Bronchial epithelial cell (primary cell): ENCODE results near the gene AHSA1. TPM values are rescaled to one million over a fixed set of nuclear protein-coding genes. Genes with fewer than 3 reads are reported as not detected.
"Not testable (repeated sequence)": the region's sequence is repeated elsewhere in the genome, so short reads cannot be mapped to it uniquely, and the experiment has no call there.

Source experiments
- DNase-seq: peaks from one replicate; pipeline ENCODE4 v3.0.0-alpha.2; 2010; ENCODE audit warnings: low read depth
- FAIRE-seq: peaks from 2 replicates; lab custom pipeline; 2011; peaks lifted over from hg19 to GRCh38; lab: Jason Lieb, UNC
- H3K27me3 ChIP-seq: 2 replicates; pipeline ENCODE4 v1.5.1; 2011; ENCODE audit warnings: low read length; ENCODE audit not compliant: control insufficient read depth, insufficient read depth
- H3K36me3 ChIP-seq: 2 replicates; pipeline ENCODE4 v1.5.1; 2011; ENCODE audit warnings: low read length; ENCODE audit not compliant: control insufficient read depth, insufficient read depth
- H3K4me3 ChIP-seq: 2 replicates; pipeline ENCODE4 v1.5.1; 2011; ENCODE audit warnings: mild to moderate bottlenecking, low read depth, low read length, control low read depth
- CTCF ChIP-seq: IDR thresholded peaks from 2 replicates; pipeline ENCODE4 v1.5.1; 2011; ENCODE audit warnings: mild to moderate bottlenecking, moderate library complexity, low read length, control low read depth, inconsistent platforms; ENCODE audit not compliant: insufficient read depth, severe bottlenecking
- total RNA-seq: library from RNA; depleted of rRNA; stranded (reverse); fragments of >200 nt; gene quantifications from 2 replicates; pipeline ENCODE4 v1.2.1, GENCODE V29; 2014

The AHSA1 gene
- total RNA-seq = 137 and 179 TPM in 2 replicates

DNA sequence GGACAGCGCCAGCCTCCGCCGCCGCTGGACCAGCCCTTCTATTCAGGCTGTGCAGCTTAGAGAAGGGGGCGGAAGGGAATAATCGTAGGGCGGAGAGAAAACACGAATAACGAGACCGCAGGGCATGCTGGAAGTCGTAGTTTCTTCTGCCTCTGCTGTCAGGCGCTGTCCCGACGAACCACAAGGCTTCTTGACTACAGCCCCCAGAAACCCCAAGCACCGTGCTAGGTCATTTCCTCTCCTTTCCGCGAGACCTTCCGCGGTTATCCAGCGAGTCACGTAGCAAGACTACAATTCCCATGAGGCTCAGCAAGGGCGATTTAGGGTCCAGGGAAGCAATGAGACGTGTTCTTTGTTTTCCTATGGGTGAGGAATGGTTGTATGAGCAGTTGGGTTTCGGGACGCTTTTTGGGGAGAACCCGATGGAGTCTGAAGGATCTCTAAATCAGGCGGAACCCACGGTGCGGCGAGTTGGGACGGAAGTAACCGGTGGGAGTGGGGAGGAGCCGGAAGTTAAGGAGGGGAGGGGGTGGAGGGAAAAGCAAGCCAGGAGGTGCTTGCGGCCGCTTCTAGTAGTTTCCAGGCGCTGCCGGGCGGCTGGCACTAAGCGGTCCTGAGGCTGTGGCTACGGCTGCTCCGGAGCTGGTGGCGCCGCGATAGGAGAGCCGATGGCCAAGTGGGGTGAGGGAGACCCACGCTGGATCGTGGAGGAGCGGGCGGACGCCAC is at the start of gene AHSA1, which contains the start of gene VIPAS39:
AHSA1 (plus strand) TSS at position 572 of the 727 bp plus-strand sequence; CDS start at position 669, 97 bp downstream.
VIPAS39 (minus strand) TSS at position 80 of the 727 bp plus-strand sequence. CDS start 3,499 bp downstream, outside the sequence.
- no peaks in the 10 kb centered on the region for H3K27me3 ChIP-seq
- H3K4me3 ChIP-seq = peak within 1 kb of the TSS; percentile 94
- DNase-seq = peak; percentile 99
- H3K36me3 ChIP-seq = peaks cover 20% of the 10 kb centered on the region
- peak; percentile 62 for FAIRE-seq
- no peak for TF ChIP-seq CTCF

DNA sequence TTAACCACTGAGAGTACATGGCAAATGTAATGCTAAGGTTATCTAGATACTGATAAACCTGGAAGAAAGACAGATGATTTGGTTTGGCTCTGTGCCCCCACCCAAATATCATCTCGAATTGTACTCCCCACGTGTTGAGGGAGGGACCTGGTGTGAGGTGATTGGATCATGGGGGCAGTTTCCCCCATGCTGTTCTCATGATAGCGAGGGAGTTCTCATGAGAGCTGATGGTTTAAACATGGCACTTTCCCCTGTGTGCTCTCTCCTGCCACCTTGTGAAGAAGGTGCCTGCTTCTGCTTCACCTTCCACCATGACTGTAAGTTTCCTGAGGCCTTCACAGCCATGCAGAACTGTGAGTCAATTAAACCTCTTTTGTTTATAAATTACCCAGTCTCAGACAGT is 48.8 kb upstream of the AHSA1 start:
- DNase-seq = peak; percentile 35
- no peak for FAIRE-seq

GRCh38 chr14:77415403-77416030 is 42.4 kb upstream of the AHSA1 start:
- H3K36me3 ChIP-seq, DNase-seq, H3K27me3 ChIP-seq, H3K4me3 ChIP-seq, FAIRE-seq: not testable (repeated sequence)

More for the DNA sequence above, 48.8 kb upstream of the AHSA1 start:
- Histone ChIP-seq H3K4me3 (no peak overlapping the region), H3K27me3 (no peaks in the 10 kb centered on the region), H3K36me3 (no peaks in the 10 kb centered on the region)
- peak; percentile 44 for TF ChIP-seq CTCF

DNA sequence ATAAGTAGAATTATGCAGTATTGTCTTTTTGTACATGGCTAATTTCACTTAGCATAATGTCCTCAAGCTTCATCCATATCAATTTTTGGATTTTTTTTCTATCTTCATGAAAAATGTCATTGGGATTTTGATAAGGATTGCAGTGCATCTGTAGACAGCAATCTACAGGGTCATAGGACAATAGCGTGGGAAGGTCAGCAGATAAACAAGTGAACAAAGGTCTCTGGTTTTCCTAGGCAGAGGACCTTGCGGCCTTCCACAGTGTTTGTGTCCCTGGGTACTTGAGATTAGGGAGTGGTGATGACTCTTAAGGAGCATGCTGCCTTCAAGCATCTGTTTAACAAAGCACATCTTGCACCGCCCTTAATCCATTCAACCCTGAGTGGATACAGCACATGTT is 41.8 kb upstream of the AHSA1 start:
- H3K36me3 ChIP-seq = not testable (repeated sequence)

DNA sequence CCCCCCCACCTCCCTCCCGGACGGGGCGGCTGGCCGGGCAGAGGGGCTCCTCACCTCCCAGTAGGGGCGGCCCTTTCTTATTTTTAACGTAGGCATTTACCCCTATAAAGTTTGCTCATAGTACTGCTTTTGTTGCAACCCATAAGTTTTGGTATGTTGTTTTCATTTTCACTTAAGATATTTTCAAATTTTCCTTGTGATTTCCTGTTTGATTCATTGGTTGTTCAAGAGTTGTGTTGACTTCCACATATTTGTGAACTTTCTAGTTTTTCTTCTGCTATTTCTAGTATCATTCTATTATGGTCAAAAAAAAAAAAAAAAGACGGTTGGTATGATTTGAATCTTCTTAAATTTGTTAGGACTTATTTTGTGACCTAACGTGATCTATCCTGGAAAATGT is 41.1 kb upstream of the AHSA1 start:
- no peak overlapping the region for H3K4me3 ChIP-seq
- TF ChIP-seq CTCF = no peak
- no peak for DNase-seq
- H3K36me3 ChIP-seq = no peaks in the 10 kb centered on the region
- no peak for FAIRE-seq
- H3K27me3 ChIP-seq = no peaks in the 10 kb centered on the region

More for the DNA sequence above, 41.8 kb upstream of the AHSA1 start:
- H3K27me3 ChIP-seq, FAIRE-seq, H3K4me3 ChIP-seq, DNase-seq: not testable (repeated sequence)

DNA sequence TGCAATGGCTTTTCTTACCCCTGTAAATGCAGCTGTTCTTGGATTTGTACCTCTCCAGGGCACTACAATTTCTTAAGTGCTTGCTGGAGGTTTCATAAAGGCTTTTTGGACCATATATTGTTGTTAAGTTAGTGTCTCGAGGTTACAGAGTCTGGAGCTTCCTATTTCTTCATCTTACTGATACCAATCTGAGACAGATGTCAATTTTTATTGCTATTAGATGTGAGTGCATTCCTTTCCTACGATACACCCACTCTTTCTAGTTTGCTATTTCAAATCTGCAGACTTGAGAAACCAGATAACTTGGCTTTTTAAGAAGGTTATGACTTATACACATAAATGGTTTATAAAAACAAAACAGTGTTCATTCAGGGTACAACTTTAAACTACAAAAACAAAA is 36.7 kb upstream of the AHSA1 start:
- H3K4me3 ChIP-seq = no peak overlapping the region
- peaks cover 3% of the 10 kb centered on the region for H3K36me3 ChIP-seq
- no peak for DNase-seq
- FAIRE-seq = no peak
- H3K27me3 ChIP-seq = no peaks in the 10 kb centered on the region
- no peak for TF ChIP-seq CTCF
